Stomach (tissue), 9 donors: ENCODE measurements around the gene CDKN2B-AS1. TPM values are rescaled to one million over a fixed set of nuclear protein-coding genes. Genes with fewer than 3 reads are reported as not detected.
A peak's percentile ranks its signal among the peaks of the same experiment; 100 is the strongest.

Source experiments
- DNase-seq, 2 donors: peaks; one replicate each; pipeline versions ENCODE4 v3.0.0 to v3.0.0-alpha.2; 2013 to 2019
- H3K27ac ChIP-seq, 5 donors: fragments of 200-600 bp in 4 of 5; sonication (generic) in 4 of 5; one replicate each; pipeline ENCODE4 v1.5.1; 2013 to 2019; ENCODE audit warnings: mild to moderate bottlenecking in 1 of 5, moderate library complexity in 1 of 5
- H3K27me3 ChIP-seq, 3 donors: fragments of 200-600 bp; sonication (generic); one replicate each; pipeline ENCODE4 v1.5.1; 2017 to 2019; ENCODE audit warnings: mixed run types in 1 of 3
- H3K36me3 ChIP-seq, 4 donors: fragments of 200-600 bp; sonication (generic); 1 replicate in 3 of 4; 2 replicates in 1 of 4; pipeline ENCODE4 v1.5.1; 2016 to 2019
- H3K4me1 ChIP-seq, 4 donors: fragments of 200-600 bp; sonication (generic); one replicate each; pipeline ENCODE4 v1.5.1; 2016 to 2019
- H3K4me3 ChIP-seq, 4 donors: fragments of 200-600 bp; sonication (generic) in 3 of 4; one replicate each; pipeline ENCODE4 v1.5.1; 2016 to 2019; ENCODE audit warnings: mild to moderate bottlenecking in 1 of 4
- H3K9me3 ChIP-seq, 4 donors: fragments of 200-600 bp; sonication (generic); one replicate each; pipeline ENCODE4 v1.5.1; 2016 to 2019
- CTCF ChIP-seq, 7 experiments: fragments of 450-650 bp in 4 of 7; fragments of 200-600 bp in 3 of 7; sonication (generic) in 3 of 7; IDR thresholded peaks; one replicate each; pipeline ENCODE4 v1.5.1; 2016 to 2019; ENCODE audit warnings: antibody characterized with exemption in 7 of 7, control low read depth in 2 of 7, mild to moderate bottlenecking in 1 of 7
- EP300 ChIP-seq: sonication (generic); formaldehyde crosslinking; IDR thresholded peaks from one replicate; pipeline ENCODE4 v1.6.1; 2017; ENCODE audit warnings: antibody characterized with exemption
- POLR2A ChIP-seq, 4 donors: fragments of 450-650 bp; IDR thresholded peaks; one replicate each; pipeline ENCODE4 v1.6.1; 2016; ENCODE audit warnings: antibody characterized with exemption in 4 of 4, control low read depth in 2 of 4, mild to moderate bottlenecking in 1 of 4, moderate library complexity in 1 of 4
- POLR2AphosphoS5 ChIP-seq, 3 donors: sonication (generic); formaldehyde crosslinking; IDR thresholded peaks; one replicate each; pipeline ENCODE4 v1.6.1; 2016; ENCODE audit warnings: antibody characterized with exemption in 3 of 3
- WGBS, 5 donors: extraction: QIAGEN DNeasy Blood & Tissue Kit in 3 of 5; methylation state at CpG; one replicate each; pipeline versions ENCODE4 v1.1.5 to v1.1.7; 2013 to 2018; 5-methylcytosine and 5-hydroxymethylcytosine counted together
- intact Hi-C: fragments of 100-400 bp; cut with DNase I; formaldehyde crosslinking; loops from one replicate; pipeline ENCODE4 v1.15.1; 2023; ENCODE audit warnings: low total_unique reads
- polyA plus RNA-seq, 3 donors: library from polyadenylated mRNA; stranded (reverse); fragments of 200-250 nt; gene quantifications; one replicate each; pipeline ENCODE4 v1.2.3, GENCODE V29; 2013
- total RNA-seq, 5 donors: library from RNA; depleted of rRNA; stranded (reverse); fragments of >200 nt; gene quantifications; one replicate each; pipeline versions ENCODE4 v1.1.0 to v1.2.3, GENCODE V29; 2014 to 2016
- donor health status: healthy with polysubstance abuse.
- donor health status: Bipolar disorder and iron deficiency.
- donor health status: healthy.

Gene CDKN2B-AS1
- total and polyA plus RNA-seq, 8 donors: 0.48 to 1.6 (median 1.1) TPM; not detected in 3

- WGBS, 5 donors: 28 to 49% (median 30%) methylated on average over 6 of the region's 6 CpGs
- no peaks in the 10 kb centered on the region for H3K36me3 ChIP-seq
- H3K4me3 ChIP-seq: no peak overlapping the region
- TF ChIP-seq POLR2AphosphoS5 (IDR thresholded peaks at IDR 0.05) (peak in 1 of 3 donors; percentile 35), CTCF (IDR thresholded peaks at IDR 0.05) (no peak), POLR2A (IDR thresholded peaks at IDR 0.05) (no peak), EP300 (no peak)
- peaks cover 0 to 10% (median 5%) of the 10 kb centered on the region in 4 donors for H3K9me3 ChIP-seq
- peak overlapping the region in 1 of 5 donors; percentile 2 for H3K27ac ChIP-seq
- H3K4me1 ChIP-seq: peaks cover 0 to 5% (median 0%) of the 10 kb centered on the region in 4 donors
- intact Hi-C loops: no loop called here
- peak; percentile 33 to 77 for DNase-seq
- H3K27me3 ChIP-seq: no peaks in the 10 kb centered on the region
Measured at GRCh38 chr9:22124263-22125011, 129.8 kb downstream of the CDKN2B-AS1 start.

- DNase-seq: no peak
- no peaks in the 10 kb centered on the region for H3K36me3 ChIP-seq
- H3K4me3 ChIP-seq: no peak overlapping the region
- WGBS, 5 donors: 48 to 65% (median 58%) methylated on average over 1 of the region's 1 CpG
- TF ChIP-seq POLR2AphosphoS5 (IDR thresholded peaks at IDR 0.05): no peak
- TF ChIP-seq POLR2A (IDR thresholded peaks at IDR 0.05): no peak
- TF ChIP-seq EP300: no peak
- no peak for TF ChIP-seq CTCF (IDR thresholded peaks at IDR 0.05)
- H3K9me3 ChIP-seq: no peaks in the 10 kb centered on the region
- no peak overlapping the region for H3K27ac ChIP-seq
- no peaks in the 10 kb centered on the region for H3K27me3 ChIP-seq
- H3K4me1 ChIP-seq: peaks cover 0 to 5% (median 0%) of the 10 kb centered on the region in 4 donors
- intact Hi-C loops: no loop called here
Measured at GRCh38 chr9:22129133-22129532, 134.5 kb downstream of the CDKN2B-AS1 start.

GRCh38 chr9:22129633-22130032, 135.0 kb downstream of the CDKN2B-AS1 start:
- 68 to 77% (median 70%) methylated on average over 3 of the region's 3 CpGs for WGBS, 5 donors
- Histone ChIP-seq H3K4me3 (no peak overlapping the region), H3K9me3 (no peaks in the 10 kb centered on the region), H3K4me1 (peaks cover 0 to 5% (median 0%) of the 10 kb centered on the region in 4 donors), H3K36me3 (no peaks in the 10 kb centered on the region), H3K27ac (no peak overlapping the region), H3K27me3 (no peaks in the 10 kb centered on the region)
- intact Hi-C loops: no loop called here
- TF ChIP-seq EP300 (no peak), CTCF (IDR thresholded peaks at IDR 0.05) (no peak), POLR2AphosphoS5 (IDR thresholded peaks at IDR 0.05) (no peak), POLR2A (IDR thresholded peaks at IDR 0.05) (no peak)
- no peak for DNase-seq

- Histone ChIP-seq H3K27ac (no peak overlapping the region), H3K4me3 (no peak overlapping the region), H3K4me1 (peaks cover 0 to 5% (median 0%) of the 10 kb centered on the region in 4 donors), H3K36me3 (no peaks in the 10 kb centered on the region), H3K9me3 (no peaks in the 10 kb centered on the region), H3K27me3 (no peaks in the 10 kb centered on the region)
- intact Hi-C loops: no loop called here
- no peak for TF ChIP-seq POLR2A (IDR thresholded peaks at IDR 0.05)
- TF ChIP-seq CTCF (IDR thresholded peaks at IDR 0.05): no peak
- no peak for TF ChIP-seq EP300
- TF ChIP-seq POLR2AphosphoS5 (IDR thresholded peaks at IDR 0.05): no peak
- DNase-seq: no peak
Measured at GRCh38 chr9:22131817-22132216, 137.2 kb downstream of the CDKN2B-AS1 start.
